HG03175 (cell line): ENCODE results near the gene TMEM245.
A peak's percentile ranks its signal among the peaks of the same experiment; 100 is the strongest.
"Not testable (repeated sequence)": the region's sequence is repeated elsewhere in the genome, so short reads cannot be mapped to it uniquely, and the experiment has no call there.

Source experiments
- ATAC-seq: cut with Tn5 transposase; IDR thresholded peaks from one replicate; pipeline ENCODE4 v1.9.1; 2021; ENCODE audit warnings: mild to moderate bottlenecking, moderate library complexity; ENCODE audit not compliant: unreplicated experiment

The TMEM245 gene

DNA sequence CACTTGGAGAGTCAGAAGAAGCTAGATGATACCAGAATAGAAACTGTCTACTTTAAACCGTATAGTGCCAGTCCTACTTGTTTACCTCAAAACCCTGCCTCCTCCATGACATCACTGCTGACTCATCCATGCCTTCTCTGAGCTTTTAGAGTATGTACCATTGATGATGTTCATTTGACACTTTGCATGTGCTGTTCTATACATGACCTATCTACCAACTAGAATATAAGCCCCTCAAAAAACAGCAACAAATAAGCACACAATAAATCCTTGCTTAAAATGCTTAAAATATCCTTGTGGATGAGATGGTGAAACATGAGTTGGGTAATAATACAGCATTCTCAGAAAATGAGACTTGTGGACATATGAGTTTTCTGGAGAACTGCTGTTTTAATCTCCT lies 109.0 kb downstream of the TMEM245 start:
- ATAC-seq = peak; percentile 38

DNA sequence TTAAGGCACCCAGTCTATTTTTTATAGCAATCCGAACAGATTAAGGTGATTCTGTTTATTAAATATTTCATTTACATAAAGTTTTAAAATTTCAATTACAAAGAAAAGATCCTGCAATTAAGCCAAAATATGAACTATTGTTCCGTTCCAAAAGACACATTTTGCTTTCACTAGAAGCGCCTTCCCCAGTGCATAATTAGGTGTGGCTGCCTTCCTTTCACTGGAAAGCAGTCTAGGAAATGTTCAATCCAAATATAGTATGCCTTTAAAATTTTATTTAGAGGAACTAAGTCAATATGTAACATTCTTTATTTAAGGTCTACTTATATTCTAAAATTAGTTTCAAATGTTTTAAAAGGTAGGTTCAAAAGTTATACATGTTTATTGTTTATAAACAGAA lies 114.1 kb downstream of the TMEM245 start:
- no peak for ATAC-seq

DNA sequence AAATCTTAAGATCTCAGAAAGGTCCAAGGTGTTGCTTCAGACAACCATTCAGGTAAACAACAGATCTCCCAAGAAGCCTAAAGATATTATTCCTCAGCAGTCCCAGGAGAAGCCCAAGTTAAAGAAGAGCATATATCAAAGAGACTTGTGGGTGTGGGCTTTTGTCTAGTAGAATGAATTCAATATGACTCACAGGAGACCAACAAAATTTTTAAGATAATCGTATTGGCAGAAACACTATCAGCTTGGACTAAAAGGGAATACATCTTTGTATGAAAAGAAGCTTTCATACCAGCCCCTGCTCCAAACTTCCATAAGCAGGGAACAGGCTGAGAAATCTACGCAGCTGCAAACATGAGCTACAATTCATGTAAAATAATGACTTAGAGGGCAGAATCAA lies 116.6 kb downstream of the TMEM245 start:
- ATAC-seq = no peak

DNA sequence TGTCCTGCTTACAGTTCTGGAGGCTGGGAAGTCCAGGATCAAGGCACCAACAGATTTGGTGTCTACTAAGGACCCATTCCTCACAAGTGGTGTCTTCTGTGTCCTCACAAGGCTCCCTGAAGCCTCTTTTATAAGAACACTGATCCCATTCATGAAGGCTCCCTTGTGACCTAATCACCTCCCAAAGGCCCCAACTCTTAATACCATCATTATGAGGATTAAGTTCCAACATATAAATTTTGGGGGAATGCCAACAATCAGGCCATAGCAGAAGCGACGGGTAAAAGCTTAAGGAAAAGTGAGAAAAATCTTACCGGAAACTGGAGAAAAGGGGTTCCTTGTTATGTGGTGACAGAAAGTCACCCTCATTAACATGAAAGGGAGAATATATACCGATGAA lies 117.6 kb downstream of the TMEM245 start:
- no peak for ATAC-seq

DNA sequence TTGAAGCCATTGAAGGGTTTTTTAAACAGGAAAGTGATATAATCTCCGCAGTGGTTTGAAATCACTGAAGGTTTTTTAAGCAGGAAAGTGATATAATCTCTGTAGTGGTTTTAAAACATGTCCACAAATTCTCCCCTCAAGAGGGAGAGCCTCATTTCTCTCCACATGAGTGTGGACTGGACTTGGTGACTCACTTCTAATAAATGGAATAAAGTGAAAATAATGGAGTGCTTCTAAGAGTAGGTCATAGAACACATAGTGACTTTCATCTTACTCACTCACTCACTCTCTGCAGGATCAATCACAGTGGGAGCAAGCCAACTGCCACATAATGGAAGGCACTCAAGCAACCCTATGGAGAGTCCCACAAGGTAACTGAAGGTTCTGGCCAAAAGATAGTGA lies 118.5 kb downstream of the TMEM245 start:
- ATAC-seq = no peak

DNA sequence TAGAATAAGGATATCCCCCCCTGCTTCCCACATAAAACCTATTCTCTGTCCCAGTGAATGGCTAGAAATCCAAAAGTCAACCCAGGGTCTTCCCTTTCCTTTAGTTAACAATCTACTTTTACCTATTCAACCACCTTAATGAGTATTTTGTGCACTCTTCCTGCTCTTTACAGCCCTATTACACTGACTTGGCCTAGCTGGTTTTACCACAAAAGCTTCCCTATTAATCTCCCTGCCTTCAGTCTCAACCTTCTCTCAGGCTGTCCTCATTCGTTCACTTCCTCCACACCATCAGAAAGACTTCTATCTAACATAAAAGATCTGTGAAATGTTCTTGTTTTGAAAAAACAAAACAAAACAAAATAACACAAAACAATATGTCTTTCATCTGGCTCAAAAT lies 122.6 kb downstream of the TMEM245 start:
- no peak for ATAC-seq

DNA sequence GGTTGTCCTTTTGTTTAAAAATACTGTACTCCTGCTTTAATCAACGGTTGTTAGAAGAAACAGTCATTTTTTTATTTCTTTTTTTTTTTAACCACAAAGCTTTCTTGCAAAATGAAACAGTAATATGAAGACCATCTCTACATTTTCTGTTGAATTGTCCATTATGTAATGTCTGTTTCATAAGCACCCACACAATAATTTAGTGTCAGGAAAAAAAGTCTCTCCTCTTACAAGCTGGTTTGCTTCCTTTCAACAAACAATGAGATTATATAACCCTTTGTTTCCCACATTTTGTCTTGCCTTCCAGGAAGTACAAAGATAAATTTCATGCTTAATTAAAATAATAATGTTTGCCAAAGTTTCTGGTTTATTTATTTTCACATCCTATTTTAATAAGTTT lies 123.1 kb downstream of the TMEM245 start:
- ATAC-seq = no peak

DNA sequence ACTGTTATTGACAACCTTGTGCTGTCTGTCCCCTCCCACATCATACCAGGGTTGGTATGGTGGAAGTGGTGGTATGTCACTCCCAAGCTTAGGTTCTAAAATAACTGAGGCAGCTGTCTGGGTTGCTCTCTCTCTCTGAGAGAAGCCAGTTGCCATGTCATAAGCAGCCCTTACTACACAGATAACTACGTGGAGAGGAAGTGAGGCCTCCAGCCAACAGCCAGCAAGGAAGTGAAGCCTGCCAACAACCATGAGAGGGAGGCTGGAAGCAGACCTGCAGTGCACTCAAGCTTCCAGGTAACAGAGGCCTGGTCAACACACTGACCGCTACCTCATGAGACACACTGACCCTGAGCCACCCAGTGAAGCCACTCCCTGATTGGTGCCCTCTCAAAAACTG lies 125.1 kb downstream of the TMEM245 start:
- peak; percentile 88 for ATAC-seq

DNA sequence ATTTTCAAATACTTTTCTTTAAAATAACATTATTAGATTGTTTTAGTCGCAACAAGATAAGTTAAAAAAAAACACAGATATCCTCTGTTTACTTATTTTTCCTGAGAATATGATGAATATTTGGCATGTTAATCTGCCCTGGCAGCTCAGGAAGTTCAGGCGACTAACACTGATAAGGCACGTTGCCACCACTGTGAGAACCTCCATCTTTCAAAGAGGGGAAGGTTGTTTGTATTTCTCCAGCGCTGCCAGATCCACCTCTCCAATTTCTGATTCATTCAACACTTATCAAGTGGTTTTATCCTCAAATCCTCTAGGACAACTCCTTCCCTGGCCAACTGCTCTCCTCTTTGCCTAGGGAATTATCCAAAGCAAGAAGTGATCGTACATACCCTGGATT lies 128.3 kb downstream of the TMEM245 start:
- no peak for ATAC-seq

DNA sequence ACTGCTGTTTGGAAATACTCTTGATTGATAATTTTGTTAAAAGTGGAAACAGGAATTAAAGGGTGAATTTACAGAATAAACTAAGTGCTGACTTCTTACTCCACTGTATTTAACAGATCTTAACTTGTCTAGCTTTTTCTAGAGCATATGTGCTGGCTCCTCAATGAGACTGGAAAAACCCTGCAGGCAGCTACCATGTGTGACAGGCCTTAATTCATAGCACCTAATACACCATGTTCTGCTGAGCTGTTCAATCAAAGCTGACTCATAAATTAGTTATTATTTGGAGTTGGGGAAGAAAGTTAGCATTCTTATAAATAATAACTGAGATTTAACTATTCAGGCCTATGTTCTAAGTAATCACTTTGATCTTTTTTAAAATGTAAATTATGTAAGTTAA lies 135.9 kb downstream of the TMEM245 start:
- ATAC-seq = no peak

DNA sequence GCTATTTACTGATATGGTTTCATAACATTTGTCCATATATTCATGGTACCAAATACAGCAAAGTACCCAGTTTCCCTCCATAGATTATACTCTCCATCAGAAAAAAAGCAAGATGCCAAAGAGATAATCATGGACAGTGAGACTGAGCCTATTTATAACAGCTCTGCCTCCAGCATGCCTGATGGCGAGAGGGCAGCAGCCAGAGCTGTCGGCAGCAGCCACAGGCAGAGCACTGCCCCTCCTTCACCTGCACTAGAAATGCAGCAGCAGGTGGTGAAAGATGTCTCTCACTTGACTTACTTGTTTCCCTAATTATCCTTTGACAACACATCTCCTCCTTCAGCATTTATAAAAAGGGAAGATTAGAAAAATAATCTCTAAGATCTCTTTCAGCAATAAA lies 138.9 kb downstream of the TMEM245 start:
- no peak for ATAC-seq

DNA sequence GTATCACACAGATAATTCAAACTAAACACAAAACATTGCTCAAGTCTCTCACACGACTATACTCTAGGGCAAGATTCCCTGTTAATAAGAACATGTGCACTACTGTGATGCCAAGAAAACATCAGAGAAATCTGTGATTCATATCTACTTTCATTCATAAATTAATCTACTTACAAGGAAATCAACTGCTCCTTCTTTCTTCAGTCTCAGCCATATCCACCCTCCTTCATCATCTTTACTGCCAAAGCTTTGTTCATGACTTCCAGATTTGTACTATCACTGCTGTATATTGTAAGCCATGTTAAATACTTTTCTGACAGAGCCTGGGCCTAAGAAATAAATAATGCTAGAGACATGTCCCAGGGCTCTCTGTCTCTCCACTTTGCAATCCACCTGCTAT lies 141.5 kb downstream of the TMEM245 start:
- ATAC-seq = no peak

DNA sequence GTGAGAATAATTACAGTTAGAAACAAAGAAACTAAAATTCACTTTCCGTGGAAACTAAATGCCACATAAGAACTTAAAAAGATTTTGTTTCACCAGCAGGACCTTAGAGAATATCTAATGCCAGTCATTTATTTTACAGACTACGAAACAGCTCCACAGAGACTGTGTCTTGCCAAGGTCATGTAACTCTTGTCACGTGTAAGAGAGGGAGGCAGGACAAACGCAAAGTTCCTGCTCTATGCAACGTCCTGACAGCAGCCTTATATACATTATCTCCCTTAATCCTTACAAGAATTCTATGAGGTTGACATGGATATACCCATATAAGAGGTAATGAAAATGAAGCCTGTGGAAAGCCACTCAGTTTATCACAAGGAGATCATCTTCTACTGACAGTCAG lies 145.9 kb downstream of the TMEM245 start:
- ATAC-seq = no peak

DNA sequence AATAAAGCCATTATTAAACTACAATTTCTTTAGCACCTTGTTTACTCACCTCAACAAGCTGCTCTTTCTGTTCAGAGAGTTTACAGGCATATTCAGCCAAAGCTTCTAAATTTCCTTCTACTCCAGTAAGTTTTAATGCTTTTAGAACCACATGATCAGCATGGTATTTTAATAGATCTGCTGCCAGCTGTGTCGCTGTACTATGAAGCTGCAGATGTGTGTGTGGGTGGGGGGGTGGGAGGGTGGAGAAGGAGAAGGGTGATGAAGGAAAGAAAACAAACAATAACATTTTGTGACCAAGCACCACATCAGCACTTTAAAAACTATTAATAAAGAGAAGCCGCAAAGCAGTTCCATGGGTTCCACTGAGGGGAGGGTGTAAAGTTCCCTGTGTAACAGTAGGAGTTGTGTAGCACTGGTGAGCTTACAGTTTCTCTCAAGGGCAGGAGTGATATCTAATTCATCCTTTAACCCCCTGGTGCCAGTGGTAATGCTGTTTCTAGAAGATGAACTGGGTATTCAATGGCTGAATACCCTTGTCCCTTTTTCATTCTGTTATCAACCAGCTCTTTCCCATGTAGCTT lies 147.0 kb downstream of the TMEM245 start:
- no peak for ATAC-seq

DNA sequence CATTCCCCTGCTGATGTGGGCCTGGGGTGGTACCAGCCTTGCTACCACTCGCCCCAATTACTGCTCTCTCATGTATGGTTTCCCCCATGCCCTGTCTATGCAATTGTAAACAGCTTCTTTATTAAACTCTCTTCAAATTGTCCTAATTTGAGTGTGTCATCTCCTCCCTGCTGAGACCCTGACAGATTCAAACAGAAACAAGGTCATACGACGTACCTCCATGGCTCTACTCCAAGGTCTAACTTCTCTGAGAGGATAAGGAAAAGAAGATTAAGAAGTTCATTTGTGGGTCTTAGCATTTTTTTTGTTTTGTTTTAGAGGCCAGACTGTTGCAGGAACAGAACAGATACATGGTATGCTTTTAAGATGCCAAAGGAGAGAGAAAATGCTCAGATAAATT lies 147.6 kb downstream of the TMEM245 start:
- no peak for ATAC-seq

DNA sequence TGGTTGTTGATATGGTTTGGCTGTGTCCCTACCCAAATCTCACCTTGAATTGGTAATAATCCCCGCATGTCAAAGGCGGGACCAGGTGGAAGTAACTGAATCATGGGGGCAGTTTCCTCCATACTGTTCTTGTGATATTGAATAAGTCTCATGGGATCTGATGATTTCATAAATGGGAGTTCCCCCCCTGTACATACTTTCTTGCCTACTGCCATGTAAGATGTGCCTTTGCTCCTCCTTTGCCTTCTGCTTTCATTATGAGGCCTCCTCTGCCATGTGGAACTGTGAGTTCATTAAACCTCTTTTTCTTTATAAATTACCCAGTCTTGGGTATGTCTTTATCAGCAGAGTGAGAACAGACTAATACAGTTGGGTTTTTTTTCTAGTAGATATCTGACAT lies 148.4 kb downstream of the TMEM245 start:
- not testable (repeated sequence) for ATAC-seq

DNA sequence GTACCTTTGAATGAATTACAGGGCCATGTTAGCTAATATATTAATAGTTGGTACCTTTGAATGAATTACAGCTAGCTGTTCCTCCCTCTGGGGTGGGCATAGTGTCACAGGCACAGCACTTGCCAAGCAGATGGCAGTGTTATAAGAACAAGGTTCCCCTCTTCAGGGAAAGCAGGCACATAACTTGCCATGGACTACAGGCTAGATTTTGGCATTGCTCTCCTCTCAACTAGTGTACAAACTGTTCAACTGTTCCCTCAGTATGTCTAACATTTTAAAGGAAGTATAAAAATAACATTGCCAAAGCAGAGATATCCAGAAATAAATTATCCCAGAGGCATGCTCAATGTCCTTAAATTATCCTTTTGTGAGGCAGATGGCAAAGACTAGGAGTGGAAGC lies 151.8 kb downstream of the TMEM245 start:
- no peak for ATAC-seq
